H1 (cell line): ENCODE results near the gene TNFRSF14. TPM values are rescaled to one million over a fixed set of nuclear protein-coding genes. Genes with fewer than 3 reads are reported as not detected.

Experiments
- CTCF ChIA-PET: fragments of 300-600 bp; sonication (Branson Sonifier 250); formaldehyde crosslinking; loops from one replicate; lab custom pipeline; 2021; ENCODE audit not compliant: partially characterized antibody; lab: Charles Lee
- POLR2A ChIA-PET: fragments of 300-600 bp; sonication (Branson Sonifier 250); formaldehyde crosslinking; loops from one replicate; lab custom pipeline; 2021; ENCODE audit warnings: inconsistent platforms; ENCODE audit not compliant: partially characterized antibody; lab: Charles Lee
- DNase-seq, 2 experiments: peaks; one replicate each; pipeline versions ENCODE4 v3.0.0 to v3.0.0-alpha.2; 2010 to 2022; ENCODE audit warnings: low spot score in 2 of 2, low read depth in 1 of 2, mixed read lengths in 1 of 2
- FAIRE-seq: peaks from 2 replicates; lab custom pipeline; 2011; peaks lifted over from hg19 to GRCh38; lab: Jason Lieb, UNC
- H2AFZ ChIP-seq: 2 replicates; pipeline ENCODE4 v1.8.1; 2012; ENCODE audit warnings: low read length, inconsistent platforms
- H2AK5ac ChIP-seq: 2 replicates; pipeline ENCODE4 v1.6.1; 2013; ENCODE audit warnings: low read depth, low read length
- H2BK120ac ChIP-seq: replicated peaks from 2 replicates; pipeline ENCODE3; 2013; ENCODE audit warnings: low read depth, low read length, inconsistent platforms
- H2BK12ac ChIP-seq: 2 replicates; pipeline ENCODE4 v1.6.1; 2013; ENCODE audit warnings: low read depth, low read length
- H2BK15ac ChIP-seq: 2 replicates; pipeline ENCODE4 v1.6.1; 2013; ENCODE audit warnings: low read length
- H2BK20ac ChIP-seq: 2 replicates; pipeline ENCODE4 v1.6.1; 2013; ENCODE audit warnings: low read length
- H2BK5ac ChIP-seq: 2 replicates; pipeline ENCODE4 v1.6.1; 2013; ENCODE audit warnings: low read depth, low read length
- H3K14ac ChIP-seq: 2 replicates; pipeline ENCODE4 v1.6.1; 2013; ENCODE audit warnings: inconsistent platforms; ENCODE audit not compliant: insufficient read length
- H3K18ac ChIP-seq: 2 replicates; pipeline ENCODE4 v1.6.1; 2013; ENCODE audit warnings: low read length; ENCODE audit errors: extremely low read depth
- H3K23ac ChIP-seq: 2 replicates; pipeline ENCODE4 v1.6.1; 2013; ENCODE audit warnings: inconsistent platforms; ENCODE audit not compliant: insufficient read length
- H3K23me2 ChIP-seq: 2 replicates; pipeline ENCODE4 v1.6.1; 2013; ENCODE audit warnings: low read depth, low read length
- H3K27ac ChIP-seq: 2 replicates; pipeline ENCODE4 v1.6.1; 2011; ENCODE audit warnings: low read depth, low read length, inconsistent platforms
- H3K27me3 ChIP-seq, 4 experiments: replicated peaks in 1 of 4; 1 replicate in 1 of 4; 2 replicates in 3 of 4; pipeline versions ENCODE4 v1.6.1 to v1.8.1; 2011 to 2013; ENCODE audit warnings: low read length in 3 of 4, mild to moderate bottlenecking in 3 of 4, inconsistent platforms in 2 of 4, mixed read lengths in 2 of 4, moderate library complexity in 1 of 4; ENCODE audit not compliant: control insufficient read depth in 3 of 4, insufficient read depth in 3 of 4; ENCODE audit errors: extremely low read depth in 1 of 4
- H3K36me3 ChIP-seq, 4 experiments: 2 replicates each; pipeline versions ENCODE4 v1.6.1 to v1.8.1; 2011 to 2013; ENCODE audit warnings: mild to moderate bottlenecking in 4 of 4, low read length in 3 of 4, moderate library complexity in 2 of 4, control low read depth in 1 of 4, inconsistent platforms in 1 of 4; ENCODE audit not compliant: insufficient read depth in 4 of 4, control insufficient read depth in 2 of 4
- H3K4ac ChIP-seq: replicated peaks from 2 replicates; pipeline ENCODE3; 2013; ENCODE audit warnings: low read length, low read depth, mixed read lengths, inconsistent platforms; ENCODE audit not compliant: insufficient read length
- H3K4me1 ChIP-seq, 4 experiments: replicated peaks in 1 of 4; 1 replicate in 1 of 4; 2 replicates in 3 of 4; pipeline versions ENCODE4 v1.6.1 to v1.8.1; 2011 to 2013; ENCODE audit warnings: low read length in 3 of 4, inconsistent platforms in 2 of 4, mixed read lengths in 1 of 4; ENCODE audit not compliant: insufficient read depth in 4 of 4, control insufficient read depth in 3 of 4
- H3K4me2 ChIP-seq, 2 experiments: 2 replicates each; pipeline versions ENCODE4 v1.6.1 to v1.8.1; 2011 to 2013; ENCODE audit warnings: low read depth in 2 of 2, low read length in 2 of 2, control low read depth in 1 of 2, inconsistent platforms in 1 of 2, mild to moderate bottlenecking in 1 of 2; ENCODE audit not compliant: insufficient read depth in 1 of 2
- H3K4me3 ChIP-seq, 4 experiments: fragments of 200-600, 300-600 bp in 1 of 4; sonication (generic), shearing (Covaris generic), sonication (Bioruptor Twin) in 1 of 4; 2 replicates each; pipeline versions ENCODE4 v1.5.1 to v1.8.1; 2011 to 2016; ENCODE audit warnings: low read length in 4 of 4, low read depth in 3 of 4, control low read depth in 2 of 4, inconsistent platforms in 2 of 4, mild to moderate bottlenecking in 2 of 4, mixed read lengths in 1 of 4, moderate library complexity in 1 of 4; ENCODE audit not compliant: insufficient read depth in 2 of 4; ENCODE audit errors: extremely low read depth in 1 of 4
- H3K56ac ChIP-seq: replicated peaks from 2 replicates; pipeline ENCODE3; 2013; ENCODE audit warnings: low read depth, mild to moderate bottlenecking, mixed read lengths, low read length, inconsistent platforms; ENCODE audit not compliant: insufficient read length
- H3K79me1 ChIP-seq: 2 replicates; pipeline ENCODE4 v1.6.1; 2013; ENCODE audit warnings: low read depth, low read length, control low read depth
- H3K79me2 ChIP-seq, 2 experiments: 2 replicates each; pipeline versions ENCODE4 v1.6.1 to v1.8.1; 2012 to 2013; ENCODE audit warnings: low read length in 2 of 2, mild to moderate bottlenecking in 2 of 2, inconsistent platforms in 1 of 2; ENCODE audit not compliant: insufficient read depth in 2 of 2, control insufficient read depth in 1 of 2
- H3K9ac ChIP-seq, 4 experiments: replicated peaks in 1 of 4; 1 replicate in 1 of 4; 2 replicates in 3 of 4; pipeline versions ENCODE4 v1.6.1 to v1.8.1; 2011 to 2013; ENCODE audit warnings: low read depth in 3 of 4, low read length in 3 of 4, control low read depth in 2 of 4, mild to moderate bottlenecking in 2 of 4, moderate library complexity in 2 of 4, inconsistent platforms in 1 of 4; ENCODE audit errors: extremely low read depth in 1 of 4
- H3K9me3 ChIP-seq, 2 experiments: 2 replicates each; pipeline versions ENCODE4 v1.6.1 to v1.8.1; 2012 to 2013; ENCODE audit warnings: mild to moderate bottlenecking in 2 of 2, moderate library complexity in 2 of 2, control low read depth in 1 of 2, inconsistent platforms in 1 of 2, low read depth in 1 of 2, low read length in 1 of 2, mixed read lengths in 1 of 2; ENCODE audit not compliant: insufficient read depth in 2 of 2
- H4K20me1 ChIP-seq, 2 experiments: replicated peaks in 1 of 2; 2 replicates each; pipeline versions ENCODE3 to v1.8.1; 2011 to 2013; ENCODE audit warnings: inconsistent platforms in 2 of 2, low read length in 2 of 2, mild to moderate bottlenecking in 1 of 2; ENCODE audit not compliant: insufficient read depth in 2 of 2, control insufficient read depth in 1 of 2
- H4K5ac ChIP-seq: 2 replicates; pipeline ENCODE4 v1.6.1; 2013; ENCODE audit warnings: low read length, low read depth, mixed read lengths, inconsistent platforms; ENCODE audit not compliant: insufficient read length
- H4K8ac ChIP-seq: 2 replicates; pipeline ENCODE4 v1.8.0; 2013; ENCODE audit warnings: mild to moderate bottlenecking, moderate library complexity, low read length, inconsistent platforms; ENCODE audit not compliant: insufficient read depth; ENCODE audit errors: extremely low read depth
- H4K91ac ChIP-seq: replicated peaks from 2 replicates; pipeline ENCODE3; 2013; ENCODE audit warnings: low read length, mixed read lengths, inconsistent platforms; ENCODE audit not compliant: insufficient read length
- BACH1 ChIP-seq: IDR thresholded peaks from 2 replicates; pipeline ENCODE4 v1.6.1; 2012; ENCODE audit warnings: low read length, improper control_type of control experiment
- CBX5 ChIP-seq: fragments of 300-800, 300-1000 bp; sonication (generic); IDR thresholded peaks from 2 replicates; pipeline ENCODE4 v1.7.1; 2016; ENCODE audit warnings: antibody characterized with exemption, low read length, low read depth
- GTF2F1 ChIP-seq: IDR thresholded peaks from 2 replicates; pipeline ENCODE4 v1.6.1; 2012; ENCODE audit warnings: low read depth, low read length, improper control_type of control experiment, borderline replicate concordance
- HDAC6 ChIP-seq: IDR thresholded peaks from one replicate; pipeline ENCODE4 v1.7.1; 2012; ENCODE audit warnings: low read depth, mild to moderate bottlenecking, inconsistent platforms, low read length, moderate library complexity
- KDM5A ChIP-seq: fragments of 200-600 bp; IDR thresholded peaks from 2 replicates; pipeline ENCODE4 v1.7.1; 2012; ENCODE audit warnings: mild to moderate bottlenecking, low read length, inconsistent platforms, mixed read lengths
- RXRA ChIP-seq: IDR thresholded peaks from 2 replicates; pipeline ENCODE4 v1.6.1; 2011; ENCODE audit warnings: low read depth, mild to moderate bottlenecking, low read length, moderate library complexity; ENCODE audit not compliant: insufficient read depth
- SAP30 ChIP-seq: fragments of 300-600 bp; sonication (generic); IDR thresholded peaks from 2 replicates; pipeline ENCODE4 v1.7.1; 2012; ENCODE audit warnings: low read length, moderate library complexity, mild to moderate bottlenecking, inconsistent platforms; ENCODE audit not compliant: insufficient read depth, insufficient replicate concordance
- SP2 ChIP-seq: IDR thresholded peaks from 2 replicates; pipeline ENCODE4 v1.6.1; 2012; ENCODE audit warnings: mild to moderate bottlenecking, low read length, inconsistent platforms
- YY1 ChIP-seq: IDR thresholded peaks from 2 replicates; pipeline ENCODE4 v1.6.1; 2011; ENCODE audit warnings: low read depth, mild to moderate bottlenecking, low read length
- WGBS, 2 experiments: shearing (Covaris generic) in 1 of 2; methylation state at CpG; one replicate each; pipeline versions ENCODE4 v1.1.6 to v1.1.7; 2013 to 2015; ENCODE audit warnings: low lambda C conversion rate in 2 of 2, mixed read lengths in 2 of 2, inconsistent platforms in 1 of 2, low coverage in 1 of 2, missing lambda C conversion rate in 1 of 2; ENCODE audit not compliant: insufficient replicate concordance in 2 of 2, insufficient coverage in 1 of 2, insufficient read length in 1 of 2; ENCODE audit errors: extremely low coverage in 1 of 2, missing lambda C conversion rate in 1 of 2; 5-methylcytosine and 5-hydroxymethylcytosine counted together
- polyA plus RNA-seq, 7 experiments: library from polyadenylated mRNA; depleted of rRNA in 3 of 7; stranded (reverse) in 5 of 7; unstranded in 2 of 7; fragments of >200 nt in 5 of 7; fragments of 200-250 nt in 2 of 7; gene quantifications; 1 replicate in 5 of 7; 2 replicates in 1 of 7; 4 replicates in 1 of 7; pipeline versions ENCODE4 v1.2.1 to v1.2.3, GENCODE V29; 2011 to 2013; ENCODE audit warnings: missing spikeins in 2 of 7, mixed read lengths in 2 of 7
- total RNA-seq: library from RNA; stranded (reverse); fragmentation: NEBNext Ultra II Directional; extraction: Animal tissue kit (Norgen Biotek cat#: 25700); gene quantifications from 2 replicates; pipeline ENCODE4 v1.2.1, GENCODE V29; 2021

The TNFRSF14 gene
- total and polyA plus RNA-seq, 2 of the 8 experiments (the other 6 are each of a cell fraction or from before 2014, with no cell fraction given): 0.36 to 0.50 TPM

DNA sequence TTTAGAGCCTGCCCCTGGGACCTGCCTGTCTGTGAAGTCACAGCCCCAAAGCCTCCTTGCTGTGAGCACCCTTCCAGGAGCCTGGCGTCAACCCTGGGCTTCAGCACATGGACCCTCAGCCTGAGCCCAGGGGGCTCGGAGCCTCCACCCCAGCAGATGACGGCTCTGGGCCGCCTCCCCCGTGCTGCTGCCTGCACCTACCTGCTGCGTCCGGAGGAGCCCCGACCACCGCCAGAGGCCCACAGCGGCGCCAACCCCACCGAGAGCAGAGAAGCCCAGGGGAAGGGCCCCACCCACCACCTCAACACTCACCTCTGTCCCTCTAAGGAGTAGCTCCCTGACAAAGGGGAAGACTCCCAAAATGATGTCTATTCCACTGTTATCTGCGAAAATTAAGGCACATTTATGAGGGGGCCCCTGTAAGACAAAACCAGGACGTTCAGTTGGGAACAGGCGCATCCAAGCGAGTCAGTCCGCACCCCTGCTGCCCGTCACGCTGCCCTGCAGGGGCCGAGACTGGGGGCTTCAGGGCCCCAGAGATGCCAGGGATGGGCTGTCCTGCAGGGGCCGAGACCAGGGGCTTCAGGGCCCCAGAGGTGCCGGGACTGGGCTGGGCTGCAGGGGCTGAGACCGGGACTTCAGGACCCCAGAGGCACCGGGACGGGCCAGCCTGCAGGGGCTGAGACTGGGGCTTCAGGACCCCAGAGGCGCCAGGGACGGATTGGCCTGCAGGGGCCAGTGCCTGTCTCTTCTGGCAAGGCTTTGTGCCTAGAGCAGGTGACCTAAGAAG lies 45.6 kb upstream of the TNFRSF14 start:
- Histone ChIP-seq H3K27me3 (no peaks in the 10 kb centered on the region), H3K36me3 (peaks cover 8 to 49% (median 25%) of the 10 kb centered on the region in 4 experiments; a peak in 7 of 8 replicates), H2AFZ (no peak overlapping the region), H4K5ac (no peak overlapping the region), H2BK20ac (no peak overlapping the region), H2BK15ac (no peak overlapping the region), H2BK5ac (no peak overlapping the region), H3K56ac (no peak overlapping the region), H4K8ac (no peak overlapping the region), H2BK120ac (no peak overlapping the region), H3K79me2 (no peaks in the 10 kb centered on the region), H3K23me2 (no peaks in the 10 kb centered on the region), H2BK12ac (no peak overlapping the region), H3K9me3 (no peaks in the 10 kb centered on the region), H3K9ac (no peak overlapping the region), H4K20me1 (peaks cover 4 to 18% of the 10 kb centered on the region in 2 experiments), H3K14ac (no peak overlapping the region), H2AK5ac (no peak overlapping the region), H3K4me3 (no peak overlapping the region), H3K4ac (no peak overlapping the region), H3K79me1 (no peaks in the 10 kb centered on the region; the same call in 1 of the 2 replicates), H3K4me1 (no peaks in the 10 kb centered on the region; a peak in 1 of 7 replicates), H4K91ac (no peak overlapping the region), H3K4me2 (no peak overlapping the region), H3K18ac (no peak overlapping the region), H3K27ac (no peak overlapping the region), H3K23ac (no peak overlapping the region)
- ChIA-PET CTCF (interaction anchor here (1.0 to 1.2 kb wide), 2 partner anchors 32 to 37 kb away, joined by 3 read pairs; no protein-coding TSS in a partner anchor), POLR2A (interaction anchor here (1.0 to 2.0 kb wide), 2 partner anchors 9 to 23 kb away, joined by 3 to 5 read pairs; no protein-coding TSS in a partner anchor)
- 89% methylated on average over 26 of the region's 27 CpGs; no CpG with 5 or more reads in 1 of the 2 experiments for WGBS, 2 experiments
- DNase-seq (no peak), FAIRE-seq (no peak)
- TF ChIP-seq RXRA: no peak
- no peak for TF ChIP-seq GTF2F1
- TF ChIP-seq YY1: no peak
- no peak for TF ChIP-seq SP2
- no peak for TF ChIP-seq SAP30
- no peak for TF ChIP-seq KDM5A
- TF ChIP-seq BACH1: no peak
- TF ChIP-seq HDAC6: no peak
- TF ChIP-seq CBX5: no peak
